Activated gamma-delta T cell treated with anti-CD3 and anti-CD28 coated beads, Interleukin-2, amount 50 U/mL, for 16 hours (primary cell): Measurements from ENCODE around the gene CCDC92B.
"Not testable (repeated sequence)": the region's sequence is repeated elsewhere in the genome, so short reads cannot be mapped to it uniquely, and the experiment has no call there.

Experiments used
- DNase-seq: peaks from one replicate; pipeline ENCODE4 v3.0.0-alpha.2; 2020; ENCODE audit warnings: low read depth

The CCDC92B gene

DNA sequence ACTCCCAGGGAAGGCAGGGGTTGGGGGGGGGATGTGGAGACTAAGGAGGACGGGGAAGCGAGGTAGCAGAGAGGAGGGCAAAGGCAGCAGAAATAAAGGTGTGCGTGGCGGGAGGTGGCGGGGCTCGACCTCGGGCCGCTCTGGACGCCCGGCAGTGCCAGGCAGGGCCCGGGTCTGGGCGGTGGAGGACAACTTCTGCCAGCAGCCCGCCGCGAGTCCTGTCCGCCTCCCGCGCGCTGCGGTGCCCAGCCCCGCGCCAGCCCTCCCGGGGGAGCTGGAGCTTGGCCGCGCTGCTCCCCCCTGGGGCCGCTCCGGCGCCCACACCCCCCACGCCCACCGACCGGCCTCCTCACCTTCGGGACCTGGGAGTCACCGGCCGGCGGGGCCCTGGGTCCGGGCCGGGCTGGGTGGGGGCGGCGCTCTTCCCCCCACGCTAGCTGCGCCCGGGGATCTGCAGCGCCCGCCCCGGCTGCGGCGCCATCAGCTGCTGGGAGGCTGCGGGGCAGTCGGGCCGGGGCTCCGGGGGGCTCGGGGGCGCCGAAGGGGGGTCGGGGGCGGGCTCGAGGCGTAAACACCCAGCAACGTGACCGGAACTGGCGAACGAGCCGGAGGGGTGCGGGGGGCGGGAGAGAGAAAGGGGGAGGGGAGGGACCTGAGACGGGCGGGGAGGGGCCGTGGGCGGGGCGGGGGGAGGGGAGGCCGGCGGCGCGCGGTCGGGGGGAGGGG is at the start of gene CCDC92B:
Gene CCDC92B (minus strand): TSS at position 595 of the 726 bp plus-strand sequence. CDS start 14,507 bp downstream, outside the sequence.
- no peak for DNase-seq

DNA sequence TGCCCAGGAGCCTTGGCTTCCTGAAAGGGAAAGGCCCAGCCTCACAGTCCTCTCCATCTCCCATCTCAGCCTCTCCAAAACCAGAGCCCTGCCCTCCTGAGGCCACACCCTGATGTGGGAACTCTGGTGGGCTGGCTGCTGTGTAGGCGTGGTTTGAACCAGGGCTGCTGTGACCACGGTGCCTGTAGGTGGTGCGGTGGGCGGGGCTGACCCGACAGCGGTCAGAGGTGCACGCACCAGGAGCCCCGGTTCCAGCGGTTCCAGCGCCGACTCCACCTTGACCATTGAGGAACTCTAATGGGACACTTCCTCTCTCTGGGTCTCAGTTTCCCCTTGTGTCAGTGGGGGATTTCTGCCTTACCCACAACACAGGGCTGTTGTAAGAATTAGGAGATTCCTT is 49.2 kb upstream of the CCDC92B start:
- no peak for DNase-seq

DNA sequence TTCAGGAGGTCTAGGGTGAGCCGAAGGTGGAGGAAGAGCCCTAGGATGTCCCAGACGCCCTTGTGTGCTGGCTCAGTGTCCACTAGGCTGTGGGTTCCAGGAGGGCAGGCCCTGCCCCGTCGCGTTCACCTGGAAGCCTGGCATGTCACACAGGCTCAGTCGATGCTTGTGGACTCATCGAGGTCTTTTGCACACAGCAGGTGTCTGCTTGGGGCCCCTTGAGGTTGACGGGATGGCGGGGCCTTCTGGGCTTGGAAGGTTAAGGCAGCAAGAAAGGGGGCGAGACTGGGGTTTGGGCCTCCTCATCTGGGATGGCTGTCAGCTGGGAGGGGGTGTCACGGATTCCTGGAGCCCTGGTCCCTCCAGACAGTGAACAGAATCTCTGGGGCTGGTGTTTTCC is 48.7 kb upstream of the CCDC92B start:
- DNase-seq = no peak

DNA sequence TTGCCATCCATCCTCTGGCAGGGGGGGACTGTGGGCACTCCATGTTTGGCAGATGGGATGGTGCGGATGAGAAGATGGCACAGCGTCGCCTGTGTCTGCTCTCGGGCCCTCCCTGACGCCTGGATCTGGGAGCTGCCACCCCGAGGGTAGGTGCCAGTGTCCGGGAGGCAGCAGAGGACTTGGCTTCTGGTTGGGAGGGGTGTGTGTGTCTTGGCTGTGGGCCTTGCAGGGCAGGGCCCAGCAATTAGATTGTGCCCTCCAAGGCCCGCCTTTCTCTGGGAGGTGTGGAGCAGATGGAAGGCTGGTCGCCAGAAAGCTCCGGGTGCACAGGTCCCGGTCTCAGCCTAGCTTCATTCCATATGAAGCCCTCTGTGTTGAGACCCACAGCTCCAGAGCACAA is 48.2 kb upstream of the CCDC92B start:
- no peak for DNase-seq

DNA sequence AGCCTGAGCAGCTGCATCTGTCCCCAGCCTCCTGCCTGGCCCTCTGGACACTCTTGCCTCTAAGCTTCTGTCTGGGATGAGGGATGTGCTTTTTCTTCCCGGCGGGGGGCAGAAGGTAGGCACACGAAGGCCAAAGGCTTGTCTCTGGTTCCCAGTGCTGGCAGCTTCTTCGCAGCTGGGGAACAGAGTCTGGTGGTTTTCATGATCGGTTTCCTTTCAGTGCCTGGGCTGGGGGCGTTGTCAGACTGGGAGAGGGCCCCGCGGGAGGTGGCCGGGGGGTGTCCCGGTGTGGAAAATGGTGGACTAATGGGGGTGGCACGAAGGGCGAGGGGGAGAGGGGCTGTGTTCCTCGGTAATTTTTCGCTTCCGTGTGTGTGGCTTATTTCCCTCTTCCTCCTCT is 47.8 kb upstream of the CCDC92B start:
- no peak for DNase-seq

DNA sequence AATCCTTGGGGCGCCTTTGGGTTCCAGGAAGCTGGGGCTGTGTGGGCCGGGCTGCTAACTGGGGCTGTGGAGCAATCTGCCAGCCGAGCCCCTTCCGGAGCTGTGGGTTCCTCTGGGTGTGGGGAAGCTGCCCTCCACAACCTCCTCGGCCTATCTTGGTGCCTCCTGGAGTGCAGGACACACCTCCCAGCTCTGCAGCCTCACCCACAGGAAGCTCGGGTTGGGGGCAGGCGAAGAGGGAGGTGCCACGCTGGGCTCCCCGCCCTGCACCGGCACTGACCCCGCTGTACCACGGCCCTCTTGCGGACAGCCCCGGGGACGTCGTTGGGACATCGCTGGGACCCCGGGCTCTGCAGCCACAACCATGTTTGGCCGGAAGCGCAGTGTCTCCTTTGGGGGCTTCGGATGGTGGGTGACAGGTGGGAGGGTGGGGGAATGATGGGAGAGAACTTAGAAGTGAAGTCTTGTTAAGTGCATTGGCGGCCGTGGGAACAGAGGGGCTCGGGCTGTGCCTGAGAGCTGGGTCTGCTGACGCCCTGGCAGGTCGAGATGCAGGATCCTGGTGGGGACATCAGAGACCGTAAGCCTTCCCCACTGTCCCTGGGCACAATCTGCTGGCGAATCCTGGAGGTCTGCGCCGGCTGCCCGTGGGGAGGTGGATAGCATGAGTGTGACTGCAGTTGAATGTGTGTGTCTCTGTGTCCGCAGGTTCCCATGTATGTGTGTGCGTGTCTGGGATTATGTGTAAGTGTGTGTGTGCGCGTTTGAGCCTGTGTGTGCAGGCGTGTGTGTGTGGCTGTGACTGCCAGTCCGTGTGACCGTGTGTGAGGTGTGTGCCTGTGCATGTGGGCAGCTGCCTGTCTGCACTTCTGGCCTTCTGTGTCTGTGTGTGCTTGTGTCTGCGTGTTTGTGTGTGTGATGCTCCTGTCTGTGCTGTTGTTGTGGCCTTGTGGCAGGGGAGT is 47.0 kb upstream of the CCDC92B start, which contains the start of gene RAP1GAP2:
Gene RAP1GAP2 (plus strand): TSS at position 275 of the 962 bp plus-strand sequence. CDS start 90 bp downstream, at position 365.
- DNase-seq = peak; percentile 51

DNA sequence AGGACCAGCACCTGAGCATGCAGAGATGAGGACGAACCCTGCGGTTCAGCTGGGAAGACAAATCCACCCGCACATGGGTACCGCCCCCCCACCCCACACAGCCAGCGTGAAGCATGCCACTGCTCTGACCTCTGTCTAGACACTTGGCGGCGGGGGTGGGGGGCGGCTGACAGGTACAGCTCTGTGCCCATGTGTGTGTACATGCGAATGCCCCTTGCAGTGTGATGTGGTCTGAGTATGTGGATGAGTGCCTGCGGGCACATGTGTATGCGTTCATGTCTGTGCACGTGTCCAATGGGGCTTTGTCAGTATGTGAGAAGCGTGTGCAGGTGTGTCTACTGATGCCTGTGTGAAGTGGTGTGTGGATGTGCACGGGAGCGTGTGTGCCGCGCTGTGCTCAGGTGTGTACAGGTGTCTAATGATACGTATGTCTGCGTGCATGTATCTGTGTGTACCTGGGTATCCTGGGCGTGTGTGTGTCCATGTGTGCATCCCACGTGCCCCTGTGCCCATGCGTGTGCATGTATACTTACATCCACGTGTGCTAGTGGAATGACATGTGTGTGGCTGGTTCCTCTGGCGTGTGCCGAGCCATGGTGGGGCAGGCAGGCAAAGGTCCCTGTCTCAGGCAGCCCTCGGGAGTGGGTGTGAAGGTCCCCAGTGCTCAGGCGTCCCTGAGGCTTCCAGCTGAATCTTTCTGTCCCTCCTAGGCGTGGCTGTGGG is 46.1 kb upstream of the CCDC92B start:
- DNase-seq = no peak

DNA sequence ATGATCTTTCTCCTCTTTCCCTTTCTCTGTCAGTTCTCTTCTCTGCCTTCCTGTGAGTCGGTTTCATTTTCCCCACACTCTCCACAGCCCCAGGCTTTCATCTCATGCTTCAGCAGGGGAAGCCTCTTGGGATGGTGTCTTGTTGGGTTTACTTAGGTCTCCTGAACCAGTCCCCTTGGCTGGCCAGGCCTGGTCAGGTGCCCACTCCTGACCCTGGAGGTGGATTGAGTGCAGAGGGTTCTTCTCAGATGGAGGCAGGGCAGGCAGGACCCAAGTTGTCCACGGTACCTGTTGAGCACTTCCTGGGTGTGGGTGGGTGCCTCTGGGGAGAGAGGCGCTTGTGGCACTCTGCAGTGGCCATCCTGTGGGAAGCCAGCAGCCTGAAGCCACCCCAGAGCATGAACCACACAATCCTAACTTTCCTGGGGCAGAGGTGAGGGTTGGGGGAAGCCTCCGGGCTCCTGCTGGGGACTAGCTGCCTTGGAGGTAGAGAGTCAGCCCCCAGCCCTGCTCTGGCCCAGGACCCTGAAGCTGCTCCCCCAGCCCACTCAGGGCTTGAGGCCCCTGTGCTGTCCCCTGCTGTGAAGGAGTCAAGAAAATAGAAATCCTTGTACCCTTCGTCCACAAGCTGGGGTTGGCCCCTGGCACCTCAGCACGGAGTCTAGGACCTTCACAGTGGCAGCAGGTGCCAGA is 44.8 kb upstream of the CCDC92B start:
- DNase-seq = no peak

DNA sequence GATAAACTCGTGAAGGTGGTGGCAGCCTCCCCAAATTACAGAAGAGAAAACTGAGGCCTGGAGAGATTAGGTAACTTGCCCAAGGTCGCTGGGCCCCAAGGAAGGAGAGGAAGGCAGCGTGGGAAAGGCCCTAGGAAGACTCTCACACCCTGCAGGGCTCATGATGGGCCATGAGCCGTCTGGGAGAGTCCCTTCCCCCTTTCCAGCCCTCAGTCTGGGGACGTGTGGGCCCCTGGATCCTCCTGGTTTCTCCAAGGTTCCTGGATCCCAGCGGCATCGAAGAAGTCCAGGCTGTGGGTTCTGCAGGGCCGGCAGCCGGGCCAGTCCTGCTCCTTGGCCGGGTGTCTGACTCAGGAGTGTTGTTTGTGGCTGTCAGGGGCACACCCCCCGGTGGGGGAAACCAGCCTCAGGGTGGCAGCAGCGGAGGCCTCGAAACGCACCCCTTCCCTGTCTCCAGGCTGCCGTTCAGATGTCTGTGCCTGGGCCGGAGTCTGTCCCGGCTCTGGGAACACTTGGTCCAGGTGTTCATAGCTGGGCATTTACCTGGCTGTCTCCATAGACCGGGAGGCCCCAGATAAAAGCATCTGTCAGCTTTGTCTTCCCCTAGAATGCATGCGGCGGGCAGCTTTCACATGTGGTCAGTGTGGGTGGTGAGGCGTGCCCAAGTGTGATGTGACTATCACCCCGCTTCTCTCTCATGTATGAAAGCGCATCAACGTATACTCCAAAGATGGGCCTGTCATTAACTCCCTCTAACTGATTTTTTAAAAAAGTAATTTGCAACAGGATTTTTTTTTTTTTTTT is 43.1 kb upstream of the CCDC92B start:
- peak; percentile 77 for DNase-seq

DNA sequence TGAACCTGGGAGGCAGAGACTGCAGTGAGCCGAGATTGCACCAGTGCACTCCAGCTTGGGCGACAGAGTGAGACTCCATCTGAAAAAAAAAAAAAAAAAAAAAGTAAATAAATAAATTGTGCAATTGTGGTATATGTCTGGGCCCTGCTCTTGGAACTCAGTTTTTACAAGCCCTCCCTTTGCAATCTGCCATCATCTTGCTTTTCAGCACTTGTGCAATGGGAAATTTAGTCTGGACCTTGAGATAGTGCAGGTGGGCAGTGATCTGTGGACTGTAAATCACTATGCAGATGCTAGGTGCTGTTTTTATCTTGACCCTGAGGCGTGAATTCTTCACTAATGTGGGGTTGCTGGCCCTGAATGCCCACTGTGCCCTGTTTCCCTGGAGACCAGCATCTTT is 40.2 kb upstream of the CCDC92B start:
- DNase-seq = no peak

DNA sequence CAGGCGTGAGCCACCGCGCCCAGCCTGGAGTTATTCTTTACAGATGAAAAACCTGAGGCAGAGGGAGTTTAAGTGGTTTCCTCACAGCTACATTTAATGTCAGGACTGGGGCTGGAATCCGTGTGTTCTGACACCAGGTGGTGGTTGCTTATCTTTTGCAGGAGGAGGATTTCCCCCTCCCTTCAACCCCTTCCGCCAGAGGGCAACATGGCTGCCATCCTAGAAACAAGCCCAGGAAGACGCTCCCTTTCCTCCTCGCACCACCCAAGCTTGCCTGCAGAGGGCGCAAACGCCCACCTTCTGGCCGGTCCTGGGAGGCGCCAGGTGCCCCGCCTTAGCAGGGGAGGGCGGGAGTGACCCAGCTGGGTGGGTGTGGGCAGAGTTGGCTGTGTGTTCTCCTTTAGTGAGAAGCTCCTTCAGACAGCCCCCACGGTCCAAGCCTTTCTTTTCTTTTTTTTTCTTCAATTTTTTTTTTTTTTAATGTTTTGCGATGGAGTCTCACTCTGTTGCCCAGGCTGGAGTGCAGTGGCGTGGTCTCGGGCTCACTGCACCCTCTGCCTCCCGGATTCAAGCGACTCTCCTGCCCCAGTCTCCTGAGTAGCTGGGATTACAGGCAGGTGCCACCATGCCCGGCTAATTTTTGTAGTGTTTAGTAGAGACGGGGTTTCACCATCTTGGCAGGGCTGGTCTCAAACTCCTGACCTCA is 36.9 kb upstream of the CCDC92B start:
- peak; percentile 75 for DNase-seq

DNA sequence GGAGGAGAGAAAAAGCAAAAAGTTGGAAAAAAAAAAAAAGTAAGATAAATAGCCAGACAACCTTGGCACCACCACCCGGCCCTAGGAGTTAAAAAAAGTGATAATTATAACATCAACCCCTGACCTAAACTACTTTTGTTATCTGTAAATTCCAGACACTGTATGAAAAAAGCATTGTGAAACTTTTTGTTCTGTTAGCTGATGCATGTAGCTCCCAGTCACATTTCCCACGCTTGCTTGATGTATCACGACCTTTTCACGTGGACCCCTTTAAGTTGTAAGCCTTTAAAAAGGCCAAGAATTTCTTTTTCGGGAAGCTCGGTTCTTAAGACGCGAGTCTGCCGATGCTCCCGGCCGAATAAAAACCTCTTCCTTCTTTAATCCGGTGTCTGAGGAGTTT is 35.9 kb upstream of the CCDC92B start:
- DNase-seq = not testable (repeated sequence)

DNA sequence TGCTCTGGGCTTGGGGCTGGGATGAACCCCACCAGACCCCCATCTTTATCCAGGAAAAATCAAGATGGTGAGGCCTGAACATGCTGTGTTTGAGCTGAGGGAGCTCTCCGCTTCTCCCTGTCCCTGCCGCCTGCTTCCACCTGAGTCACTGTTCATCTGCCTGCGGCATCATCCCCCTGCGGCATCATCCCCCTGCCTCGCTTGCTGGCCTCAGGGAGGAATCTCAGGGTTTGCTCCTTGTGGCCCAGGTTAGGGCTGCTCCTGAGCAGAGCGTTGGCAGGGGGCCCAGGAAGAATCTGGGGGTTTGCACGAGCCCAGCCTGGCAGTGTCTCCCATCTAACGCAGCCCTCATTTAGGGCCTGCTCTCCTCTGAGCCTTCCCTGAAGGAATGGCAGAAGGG is 35.4 kb upstream of the CCDC92B start:
- no peak for DNase-seq

DNA sequence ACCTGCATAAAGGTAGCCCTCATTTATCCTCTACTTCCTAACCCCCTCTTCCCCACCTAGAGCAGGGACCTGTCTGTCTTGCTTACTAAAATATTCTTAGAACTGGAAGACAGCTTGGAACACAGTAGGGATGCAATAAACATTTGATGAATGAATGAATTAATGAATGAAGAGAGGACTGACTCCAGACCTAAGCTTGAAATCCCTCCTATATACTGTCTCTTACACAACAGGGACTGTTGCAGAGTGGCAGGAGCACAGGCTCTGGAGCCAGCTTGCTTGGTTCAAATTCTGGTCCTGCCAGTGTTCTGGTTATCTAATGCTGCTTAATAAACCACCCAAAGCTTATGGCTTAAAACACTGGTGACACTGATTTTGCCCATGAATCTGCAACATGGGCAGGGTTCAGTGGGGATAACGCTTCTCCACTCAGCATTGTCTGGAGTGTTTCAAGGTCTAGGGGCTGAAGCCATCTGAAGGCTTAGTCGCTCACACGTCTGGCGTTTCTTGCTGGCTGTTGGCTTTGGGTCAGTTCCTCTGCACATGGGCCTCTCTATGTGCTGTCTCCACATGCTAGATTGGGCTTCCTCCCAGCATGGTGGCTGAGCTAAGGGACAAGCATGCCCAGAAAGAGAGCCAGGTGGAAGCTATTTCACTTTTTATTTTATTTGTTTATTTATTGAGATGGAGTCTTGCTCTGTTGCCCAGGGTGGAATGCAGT is 34.0 kb upstream of the CCDC92B start:
- no peak for DNase-seq

DNA sequence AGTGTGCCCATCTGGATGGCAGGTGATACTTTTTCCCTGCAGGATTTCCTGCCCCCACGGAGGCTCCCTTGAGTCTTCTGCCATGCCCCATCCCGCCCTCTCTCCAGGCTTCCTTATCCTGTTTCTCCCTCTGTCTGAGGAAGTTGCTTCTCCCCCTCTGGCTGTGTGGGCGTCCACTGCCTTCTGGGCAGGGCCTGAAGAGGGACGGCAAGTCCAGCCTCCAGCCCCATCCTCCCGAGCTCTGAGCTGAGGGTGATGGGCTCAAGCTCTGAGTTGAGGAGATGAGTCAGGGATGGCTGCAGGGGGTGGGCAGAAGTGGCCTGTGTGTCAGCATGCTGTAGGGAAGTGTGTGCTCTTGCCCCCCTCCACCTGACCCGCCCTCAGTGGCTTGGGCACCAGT is 32.6 kb upstream of the CCDC92B start:
- no peak for DNase-seq

DNA sequence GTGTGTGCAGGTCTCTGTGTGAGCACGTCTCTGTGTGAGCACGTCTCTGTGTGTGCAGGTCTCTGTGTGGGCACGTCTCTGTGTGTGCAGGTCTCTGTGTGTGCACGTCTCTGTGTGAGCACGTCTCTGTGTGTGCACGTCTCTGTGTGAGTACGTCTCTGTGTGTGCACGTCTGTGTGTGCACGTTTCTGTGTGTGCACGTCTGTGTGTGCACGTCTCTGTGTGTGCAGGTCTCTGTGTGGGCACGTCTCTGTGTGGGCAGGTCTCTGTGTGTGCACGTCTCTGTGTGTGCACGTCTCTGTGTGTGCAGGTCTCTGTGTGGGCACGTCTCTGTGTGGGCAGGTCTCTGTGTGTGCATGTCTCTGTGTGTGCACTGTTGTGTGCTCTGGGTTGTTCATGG is 32.1 kb upstream of the CCDC92B start:
- not testable (repeated sequence) for DNase-seq

DNA sequence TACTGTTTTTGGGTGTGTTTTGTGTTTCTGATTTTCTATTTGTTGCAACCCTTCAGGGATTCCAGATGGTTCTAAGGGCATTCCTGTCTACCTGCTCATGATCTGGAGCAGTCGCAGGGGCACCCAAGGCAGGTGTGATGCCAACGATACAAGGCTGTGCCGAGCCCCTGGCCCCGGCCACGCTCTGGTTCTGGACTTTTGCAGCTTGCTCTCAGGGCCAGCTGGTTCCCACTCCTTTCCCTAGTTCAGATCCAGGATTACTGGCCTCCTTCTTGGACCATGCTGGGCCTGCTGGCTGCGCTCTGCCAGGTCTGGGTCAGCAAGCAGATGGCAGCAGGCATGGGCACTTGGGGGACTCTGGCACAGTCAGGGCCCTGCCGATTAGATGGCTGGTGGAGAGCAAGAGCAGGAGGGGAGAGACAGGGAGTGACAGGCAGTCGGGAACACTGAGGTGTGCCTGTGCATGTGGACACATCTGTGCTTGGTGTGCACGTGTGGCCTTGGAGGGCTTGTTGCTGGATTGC is 31.5 kb upstream of the CCDC92B start:
- DNase-seq = no peak

DNA sequence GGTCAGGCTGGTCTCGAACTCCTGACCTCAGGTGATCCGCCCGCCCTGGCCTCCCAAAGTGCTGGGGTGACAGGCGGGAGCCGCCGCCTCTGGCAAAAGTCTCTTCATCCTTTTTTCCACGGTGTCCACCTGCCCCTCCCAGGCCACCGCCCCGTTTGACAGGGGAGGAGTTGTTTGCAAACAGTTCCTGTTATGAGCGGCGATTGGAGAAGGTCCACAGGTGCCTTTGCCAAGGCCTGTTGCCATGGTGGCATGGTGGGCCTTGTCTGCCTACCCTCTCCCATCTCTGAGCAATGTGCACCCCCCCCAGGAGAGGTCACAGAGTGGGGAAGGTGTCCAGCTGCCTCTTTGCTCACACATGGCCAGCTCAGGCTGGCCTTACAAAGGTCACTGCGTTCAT is 30.8 kb upstream of the CCDC92B start:
- DNase-seq = no peak

DNA sequence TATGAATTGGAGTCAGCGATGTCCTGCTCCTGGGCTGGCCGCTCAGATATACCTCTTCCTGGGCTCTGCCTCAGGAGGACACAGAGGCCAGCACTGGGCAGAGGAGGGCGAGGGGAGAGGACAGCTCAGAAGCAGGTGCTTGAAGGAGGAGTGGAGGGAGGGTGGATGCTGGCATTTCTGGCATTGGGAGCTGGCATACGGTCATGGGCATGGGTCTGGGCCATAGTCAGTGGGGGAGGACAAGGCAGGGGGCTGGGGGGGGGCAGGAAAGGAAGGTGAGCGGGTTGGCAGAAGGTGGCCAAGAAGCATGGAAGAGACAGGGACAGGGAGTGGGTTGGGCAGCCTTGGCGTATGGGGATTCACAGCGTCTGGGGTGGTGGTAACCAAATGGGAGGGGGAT is 30.1 kb upstream of the CCDC92B start:
- no peak for DNase-seq
